ENCODE results near the gene SGSM2. TPM values are rescaled to one million over a fixed set of nuclear protein-coding genes. Genes with fewer than 3 reads are reported as not detected.

SGSM2 gene
- total and polyA plus RNA-seq, 2 of the 13 experiments (the other 11 are each of a cell fraction or from before 2014, with no cell fraction given) = 30.4 to 51.3 TPM

DNA sequence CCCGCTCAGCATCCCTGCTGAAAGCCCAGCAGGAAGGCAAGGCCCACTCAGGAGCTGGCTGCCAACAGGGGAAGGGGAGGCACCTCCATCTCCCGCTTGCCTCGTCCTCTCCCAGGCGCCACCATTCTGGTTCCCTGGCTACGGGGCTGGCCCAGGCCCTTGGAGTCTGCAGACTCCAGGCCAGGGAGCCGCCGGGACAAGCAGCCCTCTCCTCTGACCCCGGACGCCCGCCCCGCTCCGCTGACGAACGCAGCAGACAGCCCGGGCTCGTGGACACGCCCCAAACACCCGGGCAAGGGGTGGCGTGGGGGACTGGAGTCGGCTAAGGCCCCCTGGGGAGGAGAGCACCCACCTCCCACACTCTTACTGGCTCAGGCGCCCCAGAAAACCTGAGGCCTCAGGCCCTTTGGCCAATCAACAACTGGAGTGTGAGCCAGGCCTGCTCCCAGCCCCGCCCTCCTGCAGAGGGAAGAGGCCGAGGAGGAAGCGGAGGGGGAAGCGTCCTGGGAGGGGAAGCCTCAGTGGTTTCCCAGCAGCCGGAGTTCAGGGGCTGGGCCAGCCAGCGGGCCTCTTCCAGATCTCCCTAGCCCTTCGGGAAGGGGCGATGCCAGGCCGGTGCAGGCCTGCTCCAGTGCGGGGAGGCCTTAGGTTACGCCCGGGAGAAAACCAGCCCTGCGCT, 59.4 kb downstream of the SGSM2 start (continued):
- TF ChIP-seq AFF4 (CRISPR knock-in tag; IDR thresholded peaks at IDR 0.05) = no peak
- no peak for TF ChIP-seq MYNN (CRISPR knock-in tag; IDR thresholded peaks at IDR 0.05; ENCODE audit: low read depth)
- TF ChIP-seq, protein P1, sequence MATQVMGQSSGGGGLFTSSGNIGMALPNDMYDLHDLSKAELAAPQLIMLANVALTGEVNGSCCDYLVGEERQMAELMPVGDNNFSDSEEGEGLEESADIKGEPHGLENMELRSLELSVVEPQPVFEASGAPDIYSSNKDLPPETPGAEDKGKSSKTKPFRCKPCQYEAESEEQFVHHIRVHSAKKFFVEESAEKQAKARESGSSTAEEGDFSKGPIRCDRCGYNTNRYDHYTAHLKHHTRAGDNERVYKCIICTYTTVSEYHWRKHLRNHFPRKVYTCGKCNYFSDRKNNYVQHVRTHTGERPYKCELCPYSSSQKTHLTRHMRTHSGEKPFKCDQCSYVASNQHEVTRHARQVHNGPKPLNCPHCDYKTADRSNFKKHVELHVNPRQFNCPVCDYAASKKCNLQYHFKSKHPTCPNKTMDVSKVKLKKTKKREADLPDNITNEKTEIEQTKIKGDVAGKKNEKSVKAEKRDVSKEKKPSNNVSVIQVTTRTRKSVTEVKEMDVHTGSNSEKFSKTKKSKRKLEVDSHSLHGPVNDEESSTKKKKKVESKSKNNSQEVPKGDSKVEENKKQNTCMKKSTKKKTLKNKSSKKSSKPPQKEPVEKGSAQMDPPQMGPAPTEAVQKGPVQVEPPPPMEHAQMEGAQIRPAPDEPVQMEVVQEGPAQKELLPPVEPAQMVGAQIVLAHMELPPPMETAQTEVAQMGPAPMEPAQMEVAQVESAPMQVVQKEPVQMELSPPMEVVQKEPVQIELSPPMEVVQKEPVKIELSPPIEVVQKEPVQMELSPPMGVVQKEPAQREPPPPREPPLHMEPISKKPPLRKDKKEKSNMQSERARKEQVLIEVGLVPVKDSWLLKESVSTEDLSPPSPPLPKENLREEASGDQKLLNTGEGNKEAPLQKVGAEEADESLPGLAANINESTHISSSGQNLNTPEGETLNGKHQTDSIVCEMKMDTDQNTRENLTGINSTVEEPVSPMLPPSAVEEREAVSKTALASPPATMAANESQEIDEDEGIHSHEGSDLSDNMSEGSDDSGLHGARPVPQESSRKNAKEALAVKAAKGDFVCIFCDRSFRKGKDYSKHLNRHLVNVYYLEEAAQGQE (IDR thresholded peaks at IDR 0.05; ENCODE audit: borderline replicate concordance in 1 of 2, low read depth in 1 of 2, low read length in 2 of 2) = no peak
- TF ChIP-seq ZSCAN31 (CRISPR knock-in tag; IDR thresholded peaks at IDR 0.05; ENCODE audit: low read depth) = 0 out of 2 replicates have a peak, but pooled peaks have one; percentile 39
- TF ChIP-seq ZNF674 (CRISPR knock-in tag; IDR thresholded peaks at IDR 0.05; ENCODE audit: low read depth) = no peak
- TF ChIP-seq, protein P2, sequence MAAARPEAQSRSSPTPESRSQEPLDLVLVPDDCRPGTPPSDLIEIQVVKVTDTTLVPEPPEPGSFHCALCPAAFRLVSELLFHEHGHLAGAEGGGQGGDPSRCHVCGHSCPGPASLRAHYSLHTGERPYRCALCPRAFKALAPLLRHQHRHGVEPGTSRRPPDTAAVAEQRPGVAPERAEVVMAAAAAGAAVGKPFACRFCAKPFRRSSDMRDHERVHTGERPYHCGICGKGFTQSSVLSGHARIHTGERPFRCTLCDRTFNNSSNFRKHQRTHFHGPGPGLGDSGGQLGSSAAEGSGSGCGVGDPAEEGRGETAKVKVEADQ (CRISPR knock-in tag; IDR thresholded peaks at IDR 0.05; ENCODE audit: borderline replicate concordance) = no peak
- TF ChIP-seq ZNF780A (CRISPR knock-in tag; IDR thresholded peaks at IDR 0.05) = no peak
- no peak for TF ChIP-seq EHMT2 (IDR thresholded peaks at IDR 0.05; ENCODE audit: borderline replicate concordance, low read depth, low read length)
- TF ChIP-seq, protein P3, sequence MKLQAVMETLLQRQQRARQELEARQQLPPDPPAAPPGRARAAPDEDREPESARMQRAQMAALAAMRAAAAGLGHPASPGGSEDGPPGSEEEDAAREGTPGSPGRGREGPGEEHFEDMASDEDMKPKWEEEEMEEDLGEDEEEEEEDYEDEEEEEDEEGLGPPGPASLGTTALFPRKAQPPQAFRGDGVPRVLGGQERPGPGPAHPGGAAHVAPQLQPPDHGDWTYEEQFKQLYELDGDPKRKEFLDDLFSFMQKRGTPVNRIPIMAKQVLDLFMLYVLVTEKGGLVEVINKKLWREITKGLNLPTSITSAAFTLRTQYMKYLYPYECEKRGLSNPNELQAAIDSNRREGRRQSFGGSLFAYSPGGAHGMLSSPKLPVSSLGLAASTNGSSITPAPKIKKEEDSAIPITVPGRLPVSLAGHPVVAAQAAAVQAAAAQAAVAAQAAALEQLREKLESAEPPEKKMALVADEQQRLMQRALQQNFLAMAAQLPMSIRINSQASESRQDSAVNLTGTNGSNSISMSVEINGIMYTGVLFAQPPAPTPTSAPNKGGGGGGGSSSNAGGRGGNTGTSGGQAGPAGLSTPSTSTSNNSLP (IDR thresholded peaks at IDR 0.05; ENCODE audit: low read depth, low read length) = no peak
- TF ChIP-seq TARDBP (CRISPR knock-in tag; IDR thresholded peaks at IDR 0.05) = peak; percentile 45; the same call in 1 of the 2 replicates
- TF ChIP-seq ZNF747 (CRISPR knock-in tag; IDR thresholded peaks at IDR 0.05; ENCODE audit: borderline replicate concordance) = peak; percentile 60; the same call in 1 of the 2 replicates
- no peak for TF ChIP-seq ZNF563 (CRISPR knock-in tag; IDR thresholded peaks at IDR 0.05)
- no peak for TF ChIP-seq KDM6A (CRISPR knock-in tag; IDR thresholded peaks at IDR 0.05; ENCODE audit: low read depth)
- TF ChIP-seq ZBTB1 (CRISPR knock-in tag; IDR thresholded peaks at IDR 0.05; ENCODE audit: borderline replicate concordance) = no peak
- TF ChIP-seq ZNF614 (CRISPR knock-in tag; IDR thresholded peaks at IDR 0.05; ENCODE audit: borderline replicate concordance) = no peak

All from HepG2 (cell line).